ENCODE data around the gene TMUB1.

- no peak for TF ChIP-seq POLR2AphosphoS5 (IDR thresholded peaks at IDR 0.05; ENCODE audit: low read depth, low read length)
- TF ChIP-seq POLR2A (IDR thresholded peaks at IDR 0.05; ENCODE audit: low read depth, low read length), result no peak
- no peak for TF ChIP-seq POU2F2 (IDR thresholded peaks at IDR 0.05; ENCODE audit: low read depth, low read length)
- TF ChIP-seq TAF1 (IDR thresholded peaks at IDR 0.05; ENCODE audit: low read depth, low read length), result no peak
Measured at GRCh38 chr7:151088856-151089699, 5.8 kb upstream of the TMUB1 start.
